Right atrium auricular region (tissue), 2 donors: ENCODE measurements around the gene MS4A12. TPM values are rescaled to one million over a fixed set of nuclear protein-coding genes. Genes with fewer than 3 reads are reported as not detected.
"Not testable (repeated sequence)": the region's sequence is repeated elsewhere in the genome, so short reads cannot be mapped to it uniquely, and the experiment has no call there.

Experiments used
- DNase-seq: peaks from one replicate; pipeline ENCODE4 v3.0.0-alpha.2; 2019; ENCODE audit warnings: low spot score
- H3K27ac ChIP-seq, 2 donors: fragments of 200-600 bp; sonication (generic); 1 replicate in 1 of 2; 2 replicates in 1 of 2; pipeline ENCODE4 v1.5.1; 2016 to 2019
- H3K27me3 ChIP-seq, 2 donors: fragments of 200-600 bp; sonication (generic); one replicate each; pipeline versions ENCODE4 v1.5.1 to v1.6.0; 2017 to 2019
- H3K36me3 ChIP-seq: fragments of 200-600 bp; sonication (generic); one replicate; pipeline ENCODE4 v1.5.1; 2016
- H3K4me1 ChIP-seq, 2 donors: fragments of 200-600 bp; sonication (generic); one replicate each; pipeline versions ENCODE4 v1.5.1 to v1.6.0; 2017 to 2019
- H3K4me3 ChIP-seq, 2 donors: fragments of 200-600 bp; sonication (generic); 1 replicate in 1 of 2; 2 replicates in 1 of 2; pipeline ENCODE4 v1.5.1; 2017 to 2019; ENCODE audit warnings: mild to moderate bottlenecking in 1 of 2, moderate library complexity in 1 of 2
- H3K9me3 ChIP-seq, 2 donors: fragments of 200-600 bp; sonication (generic); one replicate each; pipeline ENCODE4 v1.5.1; 2019
- CTCF ChIP-seq, 2 donors: fragments of 200-600 bp; sonication (generic); IDR thresholded peaks; one replicate each; pipeline ENCODE4 v1.5.1; 2019; ENCODE audit warnings: antibody characterized with exemption in 2 of 2
- total RNA-seq, 2 donors: library from RNA; depleted of rRNA; stranded (reverse); fragments of >200 nt; gene quantifications; one replicate each; pipeline ENCODE4 v1.1.0, GENCODE V29; 2016

The MS4A12 gene
- total RNA-seq, result not detected

DNA sequence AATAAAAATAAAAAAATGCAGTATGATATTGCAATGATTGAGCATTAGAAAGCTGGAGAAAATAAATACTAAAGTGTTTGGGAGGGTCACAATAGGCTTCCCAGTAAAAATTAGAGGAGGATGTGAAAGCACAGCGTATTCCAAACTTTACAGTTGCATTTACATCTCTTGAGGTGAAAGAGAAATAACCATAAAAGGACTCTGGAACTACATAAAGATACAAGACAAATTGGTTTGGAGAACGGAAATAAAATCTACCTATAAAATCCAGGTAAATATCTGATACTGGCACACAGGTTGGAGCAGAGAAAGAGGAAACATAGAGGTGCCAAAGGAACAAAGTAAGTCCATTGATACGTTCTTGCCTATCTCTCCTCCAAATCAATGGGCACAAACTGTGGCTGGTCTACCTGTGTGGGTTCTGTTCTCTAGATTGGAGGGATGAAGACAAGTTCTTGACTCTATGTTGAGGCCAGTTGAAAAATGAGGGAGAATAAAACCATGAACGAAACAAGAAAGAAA, at the start of gene MS4A12:
Gene MS4A12 (plus strand): TSS at position 291 of the 522 bp plus-strand sequence. CDS start 4,541 bp downstream, outside the sequence.
- no peaks in the 10 kb centered on the region for H3K4me1 ChIP-seq
- no peak for TF ChIP-seq CTCF (IDR thresholded peaks at IDR 0.05)

GRCh38 chr11:60447070-60447469, 45.5 kb upstream of the MS4A12 start:
- Histone ChIP-seq H3K4me1 (no peaks in the 10 kb centered on the region), H3K27ac (no peak overlapping the region), H3K36me3 (no peaks in the 10 kb centered on the region), H3K27me3 (no peaks in the 10 kb centered on the region), H3K4me3 (no peak overlapping the region), H3K9me3 (no peaks in the 10 kb centered on the region)
- TF ChIP-seq CTCF (IDR thresholded peaks at IDR 0.05), result no peak
- no peak for DNase-seq

More for the DNA sequence above, at the start of gene MS4A12:
- Histone ChIP-seq H3K9me3 (no peaks in the 10 kb centered on the region), H3K27ac (no peak within 1 kb of the TSS), H3K27me3 (no peaks in the 10 kb centered on the region), H3K36me3 (no peaks in the 10 kb centered on the region), H3K4me3 (no peak within 1 kb of the TSS)
- DNase-seq, result no peak

DNA sequence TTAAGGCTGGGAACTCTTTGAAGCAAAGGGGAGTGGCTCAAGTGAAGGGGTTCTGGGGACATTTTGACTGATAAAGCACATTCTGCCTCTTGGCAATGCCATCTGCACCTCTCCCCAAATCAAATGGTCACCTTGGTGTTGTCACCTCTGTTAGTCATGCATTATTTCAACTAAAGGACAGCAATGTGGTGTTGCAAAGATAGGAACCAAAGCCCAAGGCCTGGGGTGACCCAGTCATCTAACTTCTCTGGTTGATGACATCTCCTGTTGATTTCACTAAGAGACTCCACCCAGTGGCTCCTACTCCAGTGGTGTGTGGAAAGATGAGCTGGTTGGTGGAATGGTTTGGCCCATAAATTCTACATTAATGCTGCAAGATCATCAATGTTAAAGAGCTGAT, 44.7 kb upstream of the MS4A12 start:
- Histone ChIP-seq H3K27ac (no peak overlapping the region), H3K4me3 (no peak overlapping the region), H3K36me3 (no peaks in the 10 kb centered on the region), H3K27me3 (no peaks in the 10 kb centered on the region), H3K4me1 (no peaks in the 10 kb centered on the region), H3K9me3 (no peaks in the 10 kb centered on the region)
- no peak for DNase-seq
- no peak for TF ChIP-seq CTCF (IDR thresholded peaks at IDR 0.05)

- DNase-seq, H3K36me3 ChIP-seq, H3K4me3 ChIP-seq, H3K9me3 ChIP-seq, H3K27me3 ChIP-seq, H3K4me1 ChIP-seq, H3K27ac ChIP-seq: not testable (repeated sequence)
Measured at GRCh38 chr11:60451185-60451584, 41.4 kb upstream of the MS4A12 start.

DNA sequence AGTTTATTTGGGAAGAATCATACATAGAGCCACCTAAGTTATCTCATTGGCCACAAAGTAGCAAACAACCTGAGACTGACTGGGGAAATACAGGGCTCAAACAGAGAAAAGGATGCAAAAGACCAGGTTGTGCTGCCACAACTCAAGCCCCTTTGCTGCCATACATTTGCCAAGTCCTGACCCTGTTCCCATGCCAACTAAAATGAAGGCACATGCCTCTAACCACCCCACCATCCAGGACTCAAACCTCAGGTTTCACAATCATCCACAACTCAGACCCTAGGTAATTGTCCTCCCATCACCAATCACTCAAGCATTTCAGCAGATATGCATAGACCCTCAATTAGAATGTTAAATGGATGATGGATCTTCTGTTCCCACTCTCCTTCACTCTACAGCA, 38.4 kb upstream of the MS4A12 start:
- no peaks in the 10 kb centered on the region for H3K27me3 ChIP-seq
- no peaks in the 10 kb centered on the region for H3K36me3 ChIP-seq
- DNase-seq, result no peak
- TF ChIP-seq CTCF (IDR thresholded peaks at IDR 0.05), result no peak
- H3K4me3 ChIP-seq, result no peak overlapping the region
- no peak overlapping the region for H3K27ac ChIP-seq
- H3K4me1 ChIP-seq, result no peaks in the 10 kb centered on the region
- H3K9me3 ChIP-seq, result no peaks in the 10 kb centered on the region

- no peak for TF ChIP-seq CTCF (IDR thresholded peaks at IDR 0.05)
- H3K4me3 ChIP-seq, result no peak within 1 kb of the TSS
- H3K4me1 ChIP-seq, result no peaks in the 10 kb centered on the region
- H3K9me3 ChIP-seq, result no peaks in the 10 kb centered on the region
- H3K36me3 ChIP-seq, result no peaks in the 10 kb centered on the region
- no peak for DNase-seq
- no peaks in the 10 kb centered on the region for H3K27me3 ChIP-seq
- H3K27ac ChIP-seq, result no peak within 1 kb of the TSS
Measured at GRCh38 chr11:60455531-60456042, 37.0 kb upstream of the MS4A12 start, which contains the start of gene MS4A1. Gene MS4A1, plus strand, starts transcription at chr11:60455847. Its CDS starts 6,528 bp downstream, at chr11:60462375.
